Measurements from ENCODE around the gene FERD3L.

DNA sequence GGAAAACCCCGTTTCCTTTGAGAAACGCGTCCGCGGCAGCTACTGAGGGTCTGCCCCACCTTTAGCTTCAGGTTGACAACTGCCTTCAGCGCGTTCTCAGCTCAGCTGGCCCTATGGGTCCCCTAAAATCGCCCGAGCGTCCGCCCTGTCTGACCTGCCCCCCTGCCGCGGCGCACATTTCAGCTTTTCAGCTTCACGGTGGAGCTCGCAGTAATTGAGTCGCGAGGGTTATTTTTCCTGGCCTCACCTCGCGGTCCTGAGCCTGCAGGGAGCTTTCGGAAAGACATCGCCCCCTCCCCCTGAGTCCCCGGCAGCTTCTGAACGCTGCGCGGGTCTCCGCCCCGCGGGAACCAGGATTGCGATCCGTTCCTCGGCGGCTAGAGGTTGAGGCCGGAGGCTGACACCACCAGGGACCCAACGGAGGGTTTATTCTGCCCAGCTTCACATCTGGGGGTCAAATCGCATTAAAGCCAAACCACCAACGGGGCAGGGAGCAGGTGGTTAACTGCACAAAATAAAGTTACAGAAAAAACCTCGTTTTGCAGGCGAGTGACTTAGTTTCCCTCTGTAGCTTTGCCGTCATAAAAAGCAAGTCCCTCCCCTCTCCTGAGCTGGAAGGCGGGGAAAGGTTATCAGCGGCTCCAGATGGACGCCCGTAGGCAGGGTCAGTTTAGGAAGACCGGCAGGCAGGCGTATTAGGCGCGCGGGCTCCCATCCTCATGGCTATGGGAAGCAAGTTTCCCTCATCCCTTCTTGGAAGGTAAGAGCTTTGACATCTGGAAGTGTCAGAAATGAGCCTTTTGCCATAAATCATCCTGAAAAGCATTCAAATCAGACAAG is 38.8 kb downstream of the FERD3L start:
- no peak for TF ChIP-seq CTCF (conservative IDR thresholded peaks at IDR 0.05)
- no peak for TF ChIP-seq ZFX (IDR thresholded peaks at IDR 0.05)
